IPS DF 4.7 (cell line): ENCODE results near the gene CATSPER3.
A peak's percentile ranks its signal among the peaks of the same experiment; 100 is the strongest.

Source experiments
- DNase-seq: peaks from one replicate; pipeline ENCODE4 v3.0.0-alpha.2; 2013; ENCODE audit warnings: low spot score; ENCODE audit errors: extremely low read depth

Gene CATSPER3

DNA sequence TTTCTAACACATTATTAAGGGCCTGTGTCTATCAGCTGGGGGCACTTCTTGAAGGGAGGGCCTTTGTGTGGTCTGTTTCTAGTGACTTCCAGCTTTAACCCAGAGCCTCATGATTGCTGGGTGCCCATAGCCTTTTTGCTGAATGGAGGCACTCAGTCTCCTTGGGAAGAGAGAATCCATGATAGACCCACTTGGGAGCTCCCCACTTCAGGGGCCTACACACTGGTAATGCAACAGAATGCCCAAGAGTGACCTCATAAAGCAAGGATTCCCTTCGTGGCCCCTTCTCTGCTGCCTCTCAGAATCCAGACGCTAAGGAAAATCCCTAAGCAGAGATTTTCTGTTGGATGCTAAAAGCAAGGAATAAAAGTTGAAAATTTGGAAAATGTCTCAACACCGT lies at the start of gene CATSPER3:
CATSPER3 (plus strand) TSS at position 301 of the 400 bp plus-strand sequence; CDS start at position 386, 85 bp downstream.
- no peak for DNase-seq

DNA sequence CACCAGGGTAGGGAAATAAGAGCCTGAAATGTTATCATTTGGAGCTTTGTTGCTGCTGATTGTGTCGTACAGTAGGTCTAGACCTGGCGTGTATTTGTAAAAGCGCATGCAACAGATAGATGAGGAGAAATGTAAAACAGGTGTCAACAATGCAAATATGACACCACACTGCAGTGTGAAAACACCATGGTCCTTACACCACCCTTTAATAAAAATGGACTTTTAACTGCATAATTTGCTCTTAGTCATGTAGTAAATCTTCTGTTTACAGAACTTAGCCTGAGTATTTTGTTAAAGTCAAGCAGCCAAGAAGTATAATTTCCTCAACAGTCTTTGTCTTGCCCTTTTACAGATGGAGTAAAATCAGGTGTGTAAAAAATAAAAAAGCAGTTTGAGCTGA lies 48.8 kb upstream of the CATSPER3 start:
- DNase-seq, result no peak

DNA sequence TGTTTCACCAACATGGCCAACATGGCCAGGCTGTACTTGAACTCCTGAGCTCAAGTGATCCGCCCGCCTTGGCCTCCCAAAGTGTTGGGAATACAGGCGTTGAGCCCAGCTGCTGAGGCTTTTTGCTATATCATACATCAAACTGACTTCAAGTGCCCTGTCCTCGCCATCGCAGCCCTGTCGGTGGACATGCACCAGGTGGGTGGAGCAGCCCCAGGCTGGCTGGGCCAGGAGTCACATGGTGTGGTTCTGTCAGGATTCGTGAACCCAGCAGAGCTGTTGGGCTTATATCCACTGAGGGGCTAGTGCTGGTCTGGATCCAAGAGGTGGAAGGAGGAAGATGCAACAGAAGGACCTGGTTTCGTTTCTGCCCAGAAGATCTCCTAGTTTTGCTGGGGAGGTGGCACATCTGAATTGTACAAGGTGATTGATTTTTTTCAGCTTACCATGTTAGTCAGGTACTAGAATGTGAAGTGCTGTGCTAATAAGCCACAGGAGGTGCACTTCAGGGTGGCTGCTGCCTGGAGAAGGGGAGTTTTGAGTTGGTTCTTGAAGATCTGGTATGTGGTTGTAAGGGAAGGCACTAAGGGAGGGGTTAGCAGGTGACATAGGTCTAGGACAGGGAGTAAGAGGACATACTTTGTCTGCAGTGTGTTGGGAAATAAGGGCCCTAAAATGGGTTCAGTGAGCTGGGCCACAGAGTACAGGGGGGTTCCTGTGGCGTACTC lies 46.7 kb upstream of the CATSPER3 start:
- no peak for DNase-seq

DNA sequence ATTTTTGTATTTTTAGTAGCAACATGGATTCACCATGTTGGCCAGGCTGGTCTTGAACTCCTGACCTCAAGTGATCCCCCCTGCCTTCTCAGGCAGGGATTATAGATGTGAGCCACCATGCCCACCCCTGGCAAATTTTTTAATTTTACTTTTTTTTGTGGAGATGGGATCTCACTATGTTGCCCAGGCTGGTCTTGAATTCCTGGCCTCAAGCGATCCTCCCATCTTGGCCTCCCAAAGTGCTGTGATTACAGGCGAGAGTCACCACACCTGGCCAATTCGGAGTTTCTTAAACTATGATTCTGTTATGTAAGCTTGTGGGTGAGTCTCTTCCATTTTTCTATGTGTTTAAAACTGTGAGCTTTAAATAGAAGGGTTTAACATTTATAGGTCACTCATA lies 35.2 kb upstream of the CATSPER3 start:
- DNase-seq, result no peak

DNA sequence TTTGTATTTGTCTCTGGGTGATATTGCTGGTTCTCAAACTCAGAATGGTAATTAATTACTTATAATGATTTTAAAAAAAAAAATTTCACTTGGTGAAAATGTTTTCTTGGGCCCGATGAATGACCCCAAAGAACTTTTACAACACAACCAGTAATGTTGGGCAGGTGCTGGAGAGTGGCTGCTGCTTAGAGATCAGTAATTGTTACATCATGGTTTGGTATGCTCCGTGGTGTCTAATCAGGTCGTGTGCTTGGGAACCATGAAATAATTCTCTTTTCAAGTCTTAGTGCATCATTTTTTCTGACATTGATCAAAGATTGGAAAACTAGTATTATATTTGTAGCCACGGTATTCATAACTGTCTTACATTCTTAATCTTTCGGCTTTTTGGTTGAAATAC lies 33.5 kb upstream of the CATSPER3 start:
- DNase-seq, result no peak

DNA sequence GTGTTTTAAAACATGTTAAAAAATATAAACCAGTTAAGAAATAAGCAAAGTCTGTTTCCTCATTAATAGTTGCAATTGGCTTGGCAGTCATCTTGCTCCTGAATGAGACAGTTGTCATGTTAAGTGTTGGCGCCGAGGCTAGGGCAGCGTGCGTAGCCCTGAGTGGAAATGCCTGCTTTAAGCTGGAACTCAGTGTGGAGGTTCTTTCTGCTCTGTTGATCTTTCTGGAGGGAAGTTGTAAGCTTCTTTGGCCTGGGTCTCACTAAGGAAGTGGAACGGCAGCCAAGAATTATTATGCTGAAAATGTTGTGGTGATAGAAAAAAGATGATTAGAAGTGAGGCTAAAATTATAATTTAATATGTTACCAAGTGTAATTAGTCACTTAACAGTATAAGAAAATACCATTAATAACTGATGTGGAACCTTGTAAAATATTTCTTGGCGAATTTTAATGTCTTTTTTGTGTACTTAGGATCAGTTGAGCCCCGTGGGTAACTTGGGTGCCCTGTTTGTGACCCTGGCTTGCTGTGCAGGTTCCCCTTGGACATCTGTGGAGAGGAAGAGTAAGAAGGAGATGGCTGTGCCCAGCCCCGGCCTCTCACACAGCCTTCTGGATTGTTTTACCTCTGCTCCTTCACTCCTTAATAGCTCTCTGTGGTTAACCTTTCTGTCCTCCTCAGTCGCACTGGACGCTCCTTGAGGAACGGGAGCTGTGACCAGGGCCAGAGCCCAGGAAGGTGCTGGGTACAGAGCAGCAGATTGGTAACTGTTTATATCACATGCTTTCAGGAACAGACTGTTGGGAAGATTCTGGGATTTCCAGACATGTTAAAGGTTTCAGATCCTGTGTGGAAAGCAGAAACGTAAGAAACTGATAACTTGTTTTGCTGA lies 31.8 kb upstream of the CATSPER3 start:
- no peak for DNase-seq

DNA sequence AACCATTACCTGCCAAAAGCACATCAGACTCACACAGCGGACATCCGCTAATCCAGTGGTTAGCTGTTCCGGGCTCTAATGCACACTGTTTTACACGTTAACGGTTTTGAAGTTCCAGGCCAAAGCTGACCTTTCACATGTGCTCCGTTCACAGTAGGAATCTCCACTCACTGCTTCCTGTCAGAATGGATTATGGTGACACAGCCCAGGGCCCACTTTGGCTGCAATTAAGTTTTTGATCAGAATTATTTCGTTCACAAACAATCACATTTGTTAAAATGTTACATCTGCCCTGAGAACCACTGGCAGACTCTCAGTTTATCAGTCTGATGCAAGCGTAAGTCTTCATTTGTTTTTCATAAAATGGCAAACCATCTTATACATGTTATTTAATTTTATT lies 30.2 kb upstream of the CATSPER3 start:
- no peak for DNase-seq

DNA sequence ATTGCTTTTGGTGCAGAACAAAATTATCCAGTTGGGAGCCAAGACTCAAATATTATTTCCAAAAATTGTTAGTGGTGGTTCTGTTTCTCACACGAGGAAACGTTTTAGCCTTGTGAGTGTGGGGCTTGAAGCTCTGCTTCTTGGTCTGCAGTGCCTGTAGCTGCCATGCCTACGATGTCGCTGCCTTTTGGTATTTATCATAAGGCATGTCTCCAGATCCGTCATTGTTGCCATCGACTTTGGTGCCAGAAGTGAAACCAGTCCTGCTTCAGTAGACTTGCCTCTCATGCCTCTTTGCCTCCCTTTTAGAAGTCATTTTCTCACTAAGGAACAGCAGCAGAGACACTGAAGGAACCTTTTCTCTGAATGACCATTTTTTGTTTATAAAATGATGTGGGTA lies 29.7 kb upstream of the CATSPER3 start:
- no peak for DNase-seq

DNA sequence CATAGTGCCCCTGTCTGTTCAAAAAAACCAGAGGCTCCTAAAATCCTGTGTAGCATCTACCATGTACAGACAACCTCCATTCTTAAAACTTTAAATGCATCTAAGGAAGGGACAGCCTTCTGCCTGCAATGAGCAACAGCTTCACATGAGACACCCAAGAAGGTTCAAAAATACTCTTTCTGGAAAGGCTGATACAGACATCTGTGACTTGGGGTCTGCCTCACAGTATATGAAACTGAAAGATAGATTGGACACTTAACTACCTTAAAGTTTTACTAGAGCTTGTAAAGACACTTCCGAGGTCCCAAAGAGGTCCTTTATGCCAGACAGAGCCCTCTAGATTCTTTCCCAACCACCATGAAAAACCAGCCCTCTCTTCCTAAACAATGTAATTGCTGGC lies 28.2 kb upstream of the CATSPER3 start:
- no peak for DNase-seq

DNA sequence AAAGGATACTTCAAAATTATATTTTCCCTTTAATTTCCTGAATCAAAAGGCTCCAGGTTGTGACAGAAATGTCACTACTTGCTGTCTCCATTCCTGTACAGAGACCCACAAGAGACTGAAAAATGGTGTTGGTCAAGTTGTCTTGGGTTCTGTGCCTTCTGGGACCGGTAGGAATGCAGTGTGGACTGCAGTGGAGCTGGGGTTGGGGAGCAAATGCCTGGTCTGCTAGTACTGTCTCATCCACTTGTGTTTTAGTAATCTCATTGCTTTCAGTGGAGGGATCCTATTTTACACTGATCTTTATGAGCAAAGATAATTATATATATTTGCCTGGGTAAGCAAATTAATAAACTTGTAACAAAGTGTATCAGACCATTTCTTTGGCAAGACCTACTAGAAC lies 24.2 kb upstream of the CATSPER3 start:
- DNase-seq, result no peak

DNA sequence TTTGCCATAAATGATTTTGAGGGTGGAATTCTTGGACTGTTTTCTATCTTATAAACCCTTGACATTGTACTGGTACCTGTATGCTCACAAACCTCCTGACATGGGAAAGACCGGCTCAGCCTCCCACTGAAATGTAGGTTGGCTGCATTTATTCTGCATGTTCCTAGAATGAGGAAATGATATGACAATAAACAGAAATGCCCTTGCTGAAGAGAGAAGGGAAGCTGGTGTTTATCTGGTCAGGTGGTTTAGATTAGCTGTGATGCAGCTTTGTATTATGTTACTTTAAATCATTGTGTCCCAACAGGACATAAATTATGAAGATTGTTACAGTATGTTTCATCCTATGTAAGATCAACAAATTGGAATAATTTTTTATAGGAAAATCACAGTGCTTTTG lies 23.1 kb upstream of the CATSPER3 start:
- DNase-seq, result no peak

DNA sequence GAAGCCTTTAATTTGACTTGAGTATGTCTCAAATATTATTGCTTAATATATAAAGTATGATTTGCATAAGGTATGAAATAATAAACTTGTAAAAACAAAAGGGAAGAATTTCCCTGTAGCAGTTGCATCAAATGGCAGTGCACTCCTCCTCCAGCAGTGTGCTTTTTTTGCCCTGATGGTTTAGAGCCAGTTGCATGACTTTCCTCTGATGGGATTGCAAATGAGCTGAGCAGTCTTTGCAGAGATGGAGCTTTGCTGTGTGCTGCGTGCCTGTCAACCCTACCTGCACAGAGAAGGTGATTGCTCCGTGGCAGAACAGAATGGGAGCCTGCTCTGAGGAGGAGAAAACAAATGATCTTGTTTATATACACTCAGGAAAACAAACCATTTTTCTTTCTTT lies 22.7 kb upstream of the CATSPER3 start:
- DNase-seq, result no peak

DNA sequence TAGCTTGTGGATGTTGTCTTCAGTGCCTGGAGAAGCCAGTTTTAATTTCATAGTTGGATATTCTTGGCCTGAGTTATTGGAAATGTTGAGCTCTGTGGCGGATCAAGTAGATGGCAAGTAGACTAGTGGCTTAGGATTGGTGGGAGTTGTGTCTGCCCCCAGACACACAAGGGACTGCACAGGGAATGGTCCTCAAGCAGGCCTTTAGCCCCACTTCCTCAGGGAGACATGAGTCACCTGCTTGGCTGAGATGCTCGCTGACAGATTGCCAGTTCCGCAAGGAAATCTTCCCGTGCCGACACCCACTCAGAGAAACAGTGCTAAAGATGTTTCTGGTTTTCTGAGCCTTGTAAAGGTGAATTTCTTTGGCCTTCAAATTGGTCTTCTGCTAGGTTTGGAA lies 18.8 kb upstream of the CATSPER3 start:
- no peak for DNase-seq

DNA sequence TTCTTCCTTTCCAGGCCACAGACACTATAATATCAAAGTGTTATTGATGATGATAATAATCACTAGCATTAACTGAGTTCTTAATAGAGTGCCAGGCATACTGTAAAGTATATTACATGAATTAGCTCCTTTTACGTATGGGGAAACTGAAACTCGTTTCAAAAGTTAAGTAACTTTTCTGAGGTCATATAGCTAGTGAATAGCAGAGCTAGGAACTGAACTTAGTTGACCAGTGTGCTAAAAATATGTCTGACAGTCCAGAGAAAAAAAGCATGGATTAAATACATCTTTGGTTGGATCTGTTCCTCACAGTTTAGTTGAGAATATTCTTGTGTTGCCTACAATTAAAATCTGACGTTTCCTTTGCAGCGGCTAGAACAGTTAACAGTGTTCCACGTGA lies 18.4 kb upstream of the CATSPER3 start:
- DNase-seq, result no peak

DNA sequence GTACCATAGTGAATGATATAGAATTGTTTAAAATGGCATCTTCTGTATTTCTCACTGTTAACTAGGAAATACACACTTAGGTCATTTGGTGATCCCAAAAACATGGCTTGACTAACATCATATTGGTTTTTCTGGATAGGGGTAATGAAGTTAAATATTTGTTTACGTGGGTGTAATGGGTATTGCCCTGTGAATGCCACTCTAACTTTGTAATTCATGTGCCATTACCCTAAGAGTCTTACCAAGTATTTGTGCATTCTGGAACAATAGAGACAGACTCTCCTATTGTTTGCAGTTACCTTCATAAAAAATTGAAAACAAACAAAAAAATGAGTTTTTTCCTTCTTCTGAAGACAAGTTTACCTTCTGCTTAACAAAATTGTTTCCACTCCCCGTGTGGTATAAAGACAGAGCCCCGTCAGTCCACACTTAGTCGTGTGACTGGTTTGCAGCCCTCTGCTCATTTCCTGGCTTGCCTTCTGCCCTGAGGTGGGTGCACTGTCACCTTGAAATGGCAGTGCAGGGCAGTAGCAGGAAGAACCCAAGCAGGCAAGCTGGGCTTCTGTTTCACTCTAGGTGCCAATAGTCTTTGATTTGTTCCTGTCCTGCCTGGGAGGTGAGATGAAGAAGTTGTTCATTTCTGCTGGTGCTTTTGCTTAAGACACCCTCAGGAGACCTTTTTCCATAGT lies 9.6 kb upstream of the CATSPER3 start:
- no peak for DNase-seq

DNA sequence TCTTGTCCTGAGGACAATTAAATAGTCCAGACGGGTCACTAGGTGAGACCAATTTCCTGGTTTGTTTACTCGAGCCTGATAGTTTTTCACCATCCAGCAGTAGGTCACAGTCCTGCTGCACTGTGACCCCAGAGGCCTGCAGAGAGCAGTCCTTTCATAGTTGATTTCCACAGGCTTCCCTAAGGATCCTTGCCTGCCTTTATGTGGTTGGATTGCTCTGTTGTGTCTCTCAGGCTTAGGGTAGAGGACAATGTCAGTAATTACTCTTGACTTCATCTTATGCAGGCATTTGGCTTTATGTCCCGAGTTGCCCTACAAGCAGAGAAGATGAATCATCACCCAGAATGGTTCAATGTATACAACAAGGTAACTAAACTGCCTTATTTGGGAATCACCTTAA lies 9.0 kb upstream of the CATSPER3 start:
- DNase-seq, result peak; percentile 30

DNA sequence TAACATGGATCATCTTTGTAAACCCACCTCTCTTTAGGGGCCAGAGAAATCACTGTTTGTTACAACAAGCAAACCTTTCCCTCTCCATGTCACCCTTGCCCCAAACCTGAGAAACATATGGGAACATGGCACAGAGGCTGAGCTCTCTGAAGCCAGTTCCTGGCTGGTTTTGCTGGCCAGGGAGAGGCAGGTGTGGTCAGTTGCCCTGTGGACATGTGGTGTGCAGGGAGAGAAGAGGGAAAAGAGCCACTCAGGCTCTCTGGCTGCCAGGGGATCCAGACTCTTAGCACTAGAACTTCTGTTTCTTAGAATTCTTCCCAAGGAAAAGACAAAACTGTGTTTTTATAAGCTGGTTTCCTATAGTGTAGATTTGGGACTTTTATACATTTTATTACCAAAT lies 4.6 kb upstream of the CATSPER3 start:
- DNase-seq, result no peak

DNA sequence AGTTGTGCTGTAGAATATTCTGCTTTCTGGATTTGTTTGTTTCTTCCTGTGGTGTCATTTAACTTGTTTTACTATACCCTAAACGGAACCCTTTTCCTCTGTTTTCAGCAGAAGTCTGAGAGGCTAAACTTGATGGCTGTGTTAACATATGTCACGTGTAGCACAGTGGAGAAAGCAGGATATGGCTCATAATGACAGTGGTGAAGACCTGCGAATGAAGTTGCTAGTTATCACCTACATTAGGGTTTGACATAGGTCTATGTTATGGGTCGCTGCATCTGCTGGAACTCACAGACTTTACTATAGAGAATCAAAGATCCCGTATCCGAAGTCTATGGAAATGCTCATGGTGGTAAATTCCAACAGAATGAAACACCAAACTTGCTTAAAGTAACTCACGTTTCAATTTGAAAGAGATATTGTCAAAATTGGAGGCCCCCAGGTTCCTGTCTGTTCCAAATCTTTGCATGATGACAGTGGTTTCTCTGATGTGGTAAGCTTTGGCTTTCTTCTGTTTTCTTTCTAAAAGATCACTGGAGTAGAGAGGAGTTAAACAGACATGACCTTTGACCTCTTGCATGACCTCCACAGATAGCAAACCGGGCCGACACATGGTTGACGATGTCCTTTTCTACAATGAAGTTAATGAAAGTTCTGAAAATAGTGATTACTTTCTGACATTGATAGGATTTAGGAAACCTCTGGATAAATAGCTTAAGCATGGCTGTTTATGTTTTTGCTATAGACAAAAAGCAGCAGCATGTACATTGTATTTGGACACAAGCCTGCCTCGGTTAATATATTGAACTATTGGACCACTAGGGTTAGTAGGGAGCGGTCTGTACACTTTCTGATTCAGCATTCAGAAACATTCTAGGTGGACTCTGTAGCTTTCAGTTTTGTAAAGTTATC lies 3.1 kb upstream of the CATSPER3 start:
- DNase-seq, result no peak

DNA sequence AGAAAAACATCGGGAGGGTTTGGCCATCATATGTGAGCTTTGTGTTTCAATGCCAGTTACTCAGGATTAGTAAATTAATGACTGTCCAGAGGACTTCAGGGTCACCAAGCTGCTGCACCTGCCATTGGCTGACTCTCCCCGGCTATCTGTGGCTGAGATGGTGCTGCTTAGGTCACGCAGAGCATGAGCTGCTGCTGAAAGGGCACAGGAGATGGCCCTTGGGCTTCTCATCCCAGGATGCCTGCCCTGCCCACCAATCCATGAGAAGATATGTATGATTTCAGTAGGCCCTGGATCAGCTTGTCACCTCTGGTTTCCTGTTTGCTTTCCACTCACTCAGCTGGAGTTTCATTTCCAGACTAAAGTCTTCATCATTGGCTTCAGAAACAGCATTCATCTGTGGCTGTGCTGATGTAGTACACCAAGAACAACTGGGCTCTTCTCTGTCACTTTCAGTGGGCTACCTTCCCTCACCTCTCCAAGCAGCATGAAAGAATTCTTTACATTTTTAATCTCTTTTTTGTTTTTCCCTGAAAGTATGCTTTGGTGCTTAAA lies 2.4 kb upstream of the CATSPER3 start:
- DNase-seq, result no peak

DNA sequence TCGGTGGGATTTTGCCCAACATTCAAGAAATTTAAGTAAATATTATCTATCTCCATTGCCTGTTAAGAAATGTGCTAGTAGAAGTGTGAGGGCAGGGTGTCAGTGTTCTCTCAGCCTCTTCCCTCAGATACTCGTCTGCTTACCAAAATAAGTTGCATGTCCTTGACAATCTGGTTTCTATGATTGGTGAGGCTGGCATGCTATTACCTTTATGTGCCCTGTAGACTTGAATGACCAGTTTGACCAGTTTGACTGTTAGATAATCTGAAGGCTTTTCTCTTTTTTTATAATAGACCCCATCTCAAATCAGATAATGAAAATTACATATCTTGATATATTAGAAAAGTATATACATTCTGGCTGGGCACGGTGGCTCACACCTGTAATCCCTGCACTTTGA lies 348 bp downstream of the CATSPER3 start:
- DNase-seq, result no peak

DNA sequence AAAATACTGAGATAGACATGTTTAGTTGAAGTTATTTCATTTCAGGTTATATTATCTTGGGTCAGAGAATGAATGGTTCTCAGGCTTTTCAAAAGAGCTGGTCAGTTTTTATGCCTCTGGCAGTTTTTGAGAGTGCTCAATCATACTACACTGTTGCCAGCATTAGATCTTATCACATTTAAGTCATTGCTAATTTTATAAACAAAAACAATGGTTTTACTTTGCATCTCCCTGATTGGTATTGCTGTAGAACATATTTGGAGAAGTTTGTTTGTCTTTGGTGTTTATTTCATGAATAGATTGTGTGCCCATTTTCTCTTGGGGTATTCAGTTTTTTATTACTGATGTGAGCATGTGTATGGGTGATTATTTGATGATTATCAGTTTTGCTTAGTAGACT lies 1.5 kb downstream of the CATSPER3 start:
- DNase-seq, result no peak
